ENCODE measurements around the gene RASAL2.
"Not testable (repeated sequence)": the region's sequence is repeated elsewhere in the genome, so short reads cannot be mapped to it uniquely, and the experiment has no call there.

The RASAL2 gene

GRCh38 chr1:178118524-178118923, 24.6 kb downstream of the RASAL2 start:
- no peak for DNase-seq (ENCODE audit: low read depth in 1 of 2, low spot score in 1 of 2)

DNA sequence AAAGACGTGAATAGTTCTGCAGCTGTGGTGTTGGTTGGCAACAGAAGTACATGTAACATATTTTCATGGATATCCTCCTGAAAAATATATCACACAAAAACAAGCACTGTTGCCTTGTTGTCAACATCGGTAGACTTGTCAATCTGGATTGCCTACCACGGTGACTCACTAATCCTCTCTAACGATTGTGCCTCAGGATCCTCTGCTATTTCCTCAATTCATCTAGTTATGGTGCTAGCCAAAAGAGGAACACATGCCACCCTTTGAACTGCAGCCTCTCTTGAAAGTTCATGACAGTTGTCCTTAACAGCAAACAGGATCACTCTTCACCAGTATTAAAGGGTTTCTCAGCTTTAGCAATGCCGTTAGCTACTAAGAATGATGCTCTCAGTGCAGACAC, 25.7 kb downstream of the RASAL2 start:
- no peak for DNase-seq (ENCODE audit: low read depth in 1 of 2, low spot score in 1 of 2)

GRCh38 chr1:178120088-178120487, 26.2 kb downstream of the RASAL2 start:
- DNase-seq (ENCODE audit: low read depth in 1 of 2, low spot score in 1 of 2) = no peak

DNA sequence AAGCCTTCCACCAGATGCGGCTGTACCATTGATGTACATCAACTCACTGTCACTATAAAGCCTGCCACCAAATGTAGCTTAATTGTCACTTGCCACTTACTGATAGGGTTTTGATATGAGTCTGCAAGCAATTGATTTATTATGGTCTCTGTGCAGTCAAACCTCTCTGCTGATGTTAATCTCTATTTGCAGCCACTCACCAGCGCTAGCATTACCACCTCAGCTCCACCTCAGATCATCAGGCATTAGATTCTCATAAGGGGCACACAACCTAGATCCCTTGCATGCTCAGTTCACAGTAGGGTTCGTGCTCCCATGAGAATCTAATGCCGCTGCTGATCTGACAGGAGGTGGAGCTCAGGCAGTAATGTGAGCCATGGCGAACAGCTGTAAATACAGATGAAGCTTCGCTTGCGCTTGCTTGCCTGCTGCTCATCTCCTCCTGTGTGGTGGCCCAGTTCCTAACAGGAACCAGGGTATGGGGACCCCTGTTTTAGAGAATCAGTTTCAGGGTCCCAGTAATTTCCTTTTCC, 26.7 kb downstream of the RASAL2 start:
- not testable (repeated sequence) for DNase-seq (ENCODE audit: low read depth in 1 of 2, low spot score in 1 of 2)

- DNase-seq (ENCODE audit: low read depth in 1 of 2, low spot score in 1 of 2) = no peak
Observed at GRCh38 chr1:178121883-178122282, 28.0 kb downstream of the RASAL2 start.

- DNase-seq (ENCODE audit: low read depth in 1 of 2, low spot score in 1 of 2) = no peak
Observed at GRCh38 chr1:178122283-178122682, 28.4 kb downstream of the RASAL2 start.

- no peak for DNase-seq (ENCODE audit: low read depth in 1 of 2, low spot score in 1 of 2)
Observed at GRCh38 chr1:178124115-178124514, 30.2 kb downstream of the RASAL2 start.

DNA sequence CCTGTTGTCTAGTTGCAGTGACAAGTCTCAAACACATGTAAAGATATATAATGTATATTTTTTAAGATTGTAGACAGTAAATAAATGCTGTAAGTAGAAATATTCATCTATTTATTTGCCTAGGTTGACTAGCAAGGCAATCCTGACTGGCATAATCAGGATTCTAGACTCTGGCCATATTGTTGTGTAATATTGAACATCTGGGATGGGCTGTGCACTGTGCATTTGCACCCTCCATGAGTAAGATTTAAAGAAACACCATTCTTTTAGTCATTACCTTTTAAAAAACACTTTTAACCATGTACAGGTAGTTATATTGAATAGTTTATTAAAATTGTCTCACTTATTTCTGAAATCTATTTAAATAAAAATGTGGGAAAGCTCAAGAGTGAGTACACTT, 32.4 kb downstream of the RASAL2 start:
- DNase-seq (ENCODE audit: low read depth in 1 of 2, low spot score in 1 of 2) = no peak

DNA sequence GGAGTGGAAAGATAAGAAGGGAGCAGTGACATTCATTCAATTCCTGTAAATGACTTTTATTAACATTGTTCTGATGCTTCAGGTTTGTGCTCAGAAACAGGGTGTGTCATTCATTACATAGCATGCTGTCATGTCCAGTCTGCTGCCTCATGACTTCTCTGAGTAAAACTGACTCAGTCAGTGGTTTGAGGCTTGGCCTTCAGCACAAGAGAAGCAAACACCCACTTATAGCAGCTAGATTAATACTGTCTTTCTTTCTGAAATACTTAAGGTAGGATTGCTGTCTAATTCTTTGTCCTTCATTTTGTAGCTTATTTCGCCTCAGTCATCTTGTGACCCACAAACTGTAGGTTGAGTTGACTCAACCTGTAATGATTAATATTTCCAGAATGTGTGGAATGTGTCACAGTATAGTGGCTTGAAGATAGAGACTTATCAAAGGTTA, 32.9 kb downstream of the RASAL2 start:
- no peak for DNase-seq (ENCODE audit: low read depth in 1 of 2, low spot score in 1 of 2)

- no peak for DNase-seq (ENCODE audit: low read depth in 1 of 2, low spot score in 1 of 2)
Observed at GRCh38 chr1:178127482-178128191, 33.7 kb downstream of the RASAL2 start.

DNA sequence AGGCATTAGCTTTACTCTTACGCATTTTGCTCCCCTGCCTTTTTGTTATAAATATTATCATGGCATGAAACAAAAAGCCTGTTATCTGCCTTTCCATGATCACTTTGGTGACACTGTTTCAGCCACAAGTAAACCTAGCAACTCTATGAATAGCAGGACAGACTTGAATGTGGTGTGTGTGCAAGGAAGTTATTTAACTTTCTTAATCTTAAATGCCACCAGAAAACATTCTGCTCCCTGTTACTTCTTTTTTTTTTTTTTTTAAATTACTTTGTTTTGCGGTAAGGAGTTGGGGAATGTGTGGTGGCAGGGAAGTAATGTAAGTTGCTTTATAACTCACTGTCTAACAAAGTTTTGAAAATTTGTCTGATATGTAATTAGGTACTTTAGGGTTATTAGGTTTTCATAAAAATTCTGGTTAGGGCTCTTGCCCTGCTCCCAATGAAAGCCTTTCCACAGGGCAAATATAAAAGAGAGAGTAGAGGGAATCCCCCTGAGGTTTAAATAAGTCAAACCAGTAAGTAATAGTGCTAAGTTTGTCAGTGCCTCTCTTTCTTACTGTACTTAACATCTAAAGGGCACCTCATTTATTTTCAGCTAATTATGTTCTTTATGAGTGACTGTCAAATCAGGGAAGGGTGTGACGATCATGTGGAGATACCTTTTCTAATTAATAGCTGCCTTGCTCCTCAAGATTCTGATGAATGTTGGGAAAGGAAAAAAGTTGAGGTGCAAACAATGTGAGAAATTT, 39.5 kb downstream of the RASAL2 start:
- no peak for DNase-seq (ENCODE audit: low read depth in 1 of 2, low spot score in 1 of 2)

DNA sequence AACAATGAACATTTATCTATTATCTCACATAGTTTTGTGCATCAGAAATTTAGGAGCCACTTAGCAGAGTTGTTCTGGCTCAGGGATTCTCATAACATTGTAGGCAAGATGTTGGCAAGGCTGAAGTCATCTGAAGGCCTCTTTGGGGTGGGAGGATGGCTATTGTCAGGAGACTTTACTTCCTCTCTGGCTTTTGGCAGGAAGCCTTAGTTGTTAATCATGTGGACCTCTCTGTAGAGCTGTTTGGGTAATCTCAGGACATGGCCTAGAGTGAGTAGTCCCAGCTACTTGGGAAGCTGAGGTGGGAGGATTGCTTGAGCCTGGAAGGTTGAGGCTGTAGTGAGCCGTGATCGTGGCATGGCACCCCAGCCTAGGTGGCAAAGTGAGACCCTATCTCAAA, 40.2 kb downstream of the RASAL2 start:
- no peak for DNase-seq (ENCODE audit: low read depth in 1 of 2, low spot score in 1 of 2)

DNA sequence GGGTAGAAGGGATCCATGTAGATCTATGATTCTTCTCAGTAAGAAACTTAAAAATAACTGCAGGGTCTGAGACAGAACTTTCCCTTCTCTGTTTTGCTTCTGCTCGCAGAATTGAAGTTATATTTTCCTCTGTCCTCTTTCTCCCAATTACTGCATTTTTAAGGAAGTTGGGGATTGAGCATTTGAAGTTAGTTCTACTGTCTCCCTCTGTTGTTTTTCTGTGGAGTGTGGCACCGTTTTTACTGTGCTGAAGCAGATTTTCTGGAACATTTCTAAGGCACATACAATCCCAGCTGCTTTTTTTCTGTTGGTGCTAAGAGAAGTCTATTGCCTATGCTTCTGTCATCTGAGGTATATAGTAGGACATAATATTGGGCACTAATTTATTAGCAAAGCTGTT, 43.3 kb downstream of the RASAL2 start:
- no peak for DNase-seq (ENCODE audit: low read depth in 1 of 2, low spot score in 1 of 2)

- no peak for DNase-seq (ENCODE audit: low read depth in 1 of 2, low spot score in 1 of 2)
Observed at GRCh38 chr1:178142806-178143205, 48.9 kb downstream of the RASAL2 start.

DNA sequence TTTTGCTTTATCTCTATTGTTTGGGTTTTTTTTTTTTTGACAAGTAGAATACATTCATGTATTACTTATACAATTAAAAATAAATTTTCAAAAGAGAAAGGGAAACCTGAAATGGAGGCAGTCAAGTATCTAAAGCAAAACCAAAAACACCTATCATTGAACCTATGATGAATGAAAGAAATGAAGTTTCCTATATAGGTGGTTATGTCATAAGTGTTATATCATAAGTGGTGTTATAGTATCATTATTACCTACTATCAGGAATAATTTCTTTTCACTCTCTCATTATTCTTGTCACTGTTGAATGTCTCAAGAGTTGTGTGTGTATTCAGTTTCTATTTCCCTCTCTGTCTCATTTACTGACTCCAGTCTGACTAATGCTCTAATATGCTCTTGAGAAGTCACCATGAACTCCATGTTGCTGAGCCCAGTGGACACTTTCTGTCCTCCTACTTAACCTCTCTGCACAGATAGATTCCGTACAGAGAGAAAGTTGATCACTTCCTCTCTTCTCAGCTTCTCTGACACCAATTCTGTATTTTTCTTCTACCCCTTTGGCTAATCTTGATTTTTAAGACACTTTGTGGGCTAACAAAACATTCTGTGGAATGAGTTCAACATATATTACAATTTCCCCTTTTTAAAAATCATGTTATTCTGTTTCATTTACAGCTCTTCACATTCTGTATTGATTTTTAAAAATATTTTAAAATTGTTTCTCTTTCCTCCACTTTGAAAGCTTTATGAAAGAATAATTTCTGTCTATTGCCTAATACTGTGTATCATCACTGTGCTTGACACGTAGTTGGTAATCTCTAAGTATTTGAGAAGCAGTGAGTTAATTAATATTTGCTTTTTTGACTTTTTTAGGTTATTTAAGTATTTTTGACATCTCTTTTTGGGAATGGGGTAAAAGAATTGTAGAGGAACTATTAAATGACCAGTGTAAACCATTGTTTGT, 50.1 kb downstream of the RASAL2 start:
- no peak for DNase-seq (ENCODE audit: low read depth in 1 of 2, low spot score in 1 of 2)

DNA sequence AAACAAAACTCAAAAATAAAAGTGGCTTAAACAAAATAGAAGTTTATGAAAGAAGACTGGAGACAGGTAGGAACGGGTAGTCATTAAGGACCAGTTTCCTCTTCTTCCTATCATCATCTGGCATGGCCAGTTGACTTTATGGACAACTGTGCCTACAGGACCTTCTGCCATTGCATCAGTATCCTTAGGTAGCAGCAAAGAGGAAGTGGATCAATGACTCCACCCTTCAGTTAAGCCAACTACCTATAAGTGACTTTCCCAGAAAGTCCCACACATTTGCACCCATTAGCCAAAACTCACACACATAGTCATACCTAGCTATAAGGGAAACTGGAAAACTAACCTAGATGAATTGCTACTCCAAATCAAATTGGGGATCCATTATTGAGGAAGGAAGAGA, 51.7 kb downstream of the RASAL2 start:
- DNase-seq (ENCODE audit: low read depth in 1 of 2, low spot score in 1 of 2) = no peak

DNA sequence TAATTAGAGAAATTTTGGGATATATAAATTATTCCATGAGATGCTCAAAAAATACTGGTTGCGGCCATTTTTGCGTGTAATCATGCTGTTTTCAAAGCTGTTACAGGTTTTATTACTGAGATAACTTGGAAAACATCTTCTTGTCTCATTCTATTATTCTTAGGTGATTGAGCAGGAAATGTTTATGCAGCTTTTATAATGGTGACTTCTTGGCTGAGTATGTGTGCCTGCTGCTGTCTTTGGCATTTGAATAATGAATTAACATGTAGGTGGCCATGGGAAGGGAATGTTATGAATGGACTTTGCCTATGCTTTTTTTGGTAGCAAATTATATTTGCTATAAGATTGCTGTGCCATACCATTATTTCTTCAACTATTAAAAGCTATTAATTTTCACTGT, 52.5 kb downstream of the RASAL2 start:
- no peak for DNase-seq (ENCODE audit: low read depth in 1 of 2, low spot score in 1 of 2)

GRCh38 chr1:178150610-178151009, 56.7 kb downstream of the RASAL2 start:
- no peak for DNase-seq (ENCODE audit: low read depth in 1 of 2, low spot score in 1 of 2)

- no peak for DNase-seq (ENCODE audit: low read depth in 1 of 2, low spot score in 1 of 2)
Observed at GRCh38 chr1:178151831-178152230, 57.9 kb downstream of the RASAL2 start.

GRCh38 chr1:178155481-178156255, 61.8 kb downstream of the RASAL2 start:
- DNase-seq (ENCODE audit: low read depth in 1 of 2, low spot score in 1 of 2) = no peak
